ENCODE results near the gene CCN5.
A peak's percentile ranks its signal among the peaks of the same experiment; 100 is the strongest.

Gene CCN5

DNA sequence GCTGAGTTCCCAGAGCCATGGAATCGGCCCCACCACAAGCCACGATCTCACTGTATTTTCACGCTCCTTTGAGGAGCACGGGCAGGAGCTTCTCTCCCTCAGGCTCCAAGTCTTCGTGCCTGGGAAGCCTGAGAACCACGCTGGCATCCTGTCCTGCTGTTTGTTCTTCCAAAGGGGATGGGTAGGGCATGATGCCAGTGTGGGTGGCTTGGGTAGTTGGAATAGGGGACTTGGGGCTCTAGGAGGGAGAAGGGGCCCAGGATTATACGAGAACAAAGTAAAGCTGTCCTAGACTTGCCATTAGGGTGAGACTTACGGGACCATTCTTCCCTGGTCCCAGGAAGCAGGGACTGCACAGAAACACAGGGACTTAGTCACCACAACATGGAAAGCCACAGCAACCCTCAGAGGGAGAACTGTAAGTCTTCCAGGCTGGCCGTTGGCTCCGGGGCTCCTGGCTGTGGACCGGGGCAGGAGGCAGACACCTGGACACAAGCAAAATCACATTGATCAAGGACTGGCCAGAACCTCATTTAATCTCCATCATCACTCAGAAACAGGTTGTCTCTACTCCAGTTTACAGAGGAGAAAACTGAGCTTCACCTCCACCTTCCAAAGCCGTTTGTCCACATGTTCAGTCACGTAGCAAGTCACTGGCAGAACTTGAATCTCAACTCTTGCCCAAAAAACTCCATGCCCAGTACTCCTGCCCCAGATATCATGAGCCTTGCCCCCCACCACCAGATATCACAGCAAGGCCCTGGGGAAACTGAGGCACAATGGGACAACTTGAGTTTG, 1.3 kb downstream of the CCN5 start:
- FAIRE-seq, result no peak

GRCh38 chr20:44717986-44718385, 2.8 kb downstream of the CCN5 start:
- FAIRE-seq, result no peak

DNA sequence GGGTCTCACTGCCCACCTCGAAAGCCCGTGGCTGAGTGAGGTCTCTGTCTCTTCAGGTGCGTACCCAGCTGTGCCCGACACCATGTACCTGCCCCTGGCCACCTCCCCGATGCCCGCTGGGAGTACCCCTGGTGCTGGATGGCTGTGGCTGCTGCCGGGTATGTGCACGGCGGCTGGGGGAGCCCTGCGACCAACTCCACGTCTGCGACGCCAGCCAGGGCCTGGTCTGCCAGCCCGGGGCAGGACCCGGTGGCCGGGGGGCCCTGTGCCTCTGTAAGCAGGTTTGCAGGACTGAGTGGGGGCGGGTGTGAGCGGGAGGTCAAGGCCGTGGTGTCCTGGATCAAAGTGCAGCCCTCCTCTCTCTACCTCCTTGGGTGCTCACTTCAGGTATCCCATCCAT, 4.7 kb downstream of the CCN5 start:
- FAIRE-seq, result no peak

- no peak for FAIRE-seq
These were observed 5.4 kb downstream of the CCN5 start for GRCh38 chr20:44720621-44720996.

DNA sequence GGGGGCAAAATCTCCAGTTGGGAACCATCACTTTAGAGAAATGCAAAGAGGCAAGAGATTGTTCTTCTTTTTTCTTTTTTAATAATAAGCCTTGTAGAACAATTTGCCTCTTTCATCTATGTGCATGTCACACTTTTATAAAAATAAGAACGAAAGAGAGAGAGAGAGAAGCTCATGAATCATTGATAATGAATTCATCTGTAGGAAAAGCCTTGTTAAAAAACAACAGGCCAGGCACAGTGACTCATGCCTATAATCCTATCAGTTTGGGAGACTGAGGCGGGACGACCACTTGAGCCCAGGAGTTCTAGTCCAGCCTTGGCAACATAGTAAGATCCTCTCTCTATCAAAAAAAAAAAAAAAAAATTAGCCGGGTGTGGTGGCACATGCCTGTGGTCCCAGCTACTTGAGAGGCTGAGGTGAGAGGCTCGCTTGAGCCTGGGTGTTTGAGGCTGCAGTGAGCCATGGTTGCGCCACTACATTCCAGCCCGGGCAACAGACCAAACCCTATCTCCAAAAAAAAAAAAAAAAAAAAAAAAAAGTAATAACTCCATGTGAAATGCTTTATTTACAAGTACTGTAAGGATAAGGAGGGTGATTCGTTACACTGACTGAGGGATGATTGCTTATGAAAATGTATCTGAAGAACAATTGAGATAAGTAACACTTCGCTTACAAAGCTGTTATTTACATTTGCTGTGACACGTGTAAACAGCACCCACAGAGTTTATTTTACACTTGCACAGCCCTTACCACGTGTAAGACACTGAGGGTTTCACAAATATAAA, 6.0 kb downstream of the CCN5 start:
- no peak for FAIRE-seq

GRCh38 chr20:44721785-44722054, 6.6 kb downstream of the CCN5 start:
- FAIRE-seq, result no peak

- no peak for FAIRE-seq
These were observed 7.8 kb downstream of the CCN5 start for GRCh38 chr20:44722990-44723389.

- no peak for FAIRE-seq
These were observed 8.2 kb downstream of the CCN5 start for GRCh38 chr20:44723391-44723790.

DNA sequence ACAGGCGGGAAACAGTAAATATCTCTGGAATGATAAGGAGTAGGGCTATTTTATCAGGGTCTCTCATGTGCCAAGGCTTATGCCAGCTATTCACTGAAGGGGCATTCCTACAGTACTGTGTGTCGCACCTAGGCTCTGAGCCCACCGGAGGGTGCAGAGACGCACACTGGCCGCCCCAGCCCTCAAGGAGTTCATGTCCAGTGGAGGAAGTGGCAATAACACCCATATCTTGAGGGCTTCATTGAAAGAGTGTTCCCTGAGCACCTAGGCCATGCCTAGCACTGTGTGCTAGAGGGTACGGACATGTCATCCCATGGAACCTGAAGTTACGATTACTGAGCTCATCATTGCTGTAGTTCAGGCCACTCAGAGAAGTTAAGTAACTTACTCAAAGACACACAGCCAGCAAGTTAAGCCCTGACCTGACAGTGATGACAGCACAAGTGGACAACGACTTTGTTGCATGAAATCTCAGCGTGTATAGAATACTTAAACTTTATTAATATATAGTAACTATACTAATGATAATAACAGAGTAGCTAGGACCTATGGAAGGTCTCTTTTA, 8.7 kb downstream of the CCN5 start:
- no peak for FAIRE-seq

DNA sequence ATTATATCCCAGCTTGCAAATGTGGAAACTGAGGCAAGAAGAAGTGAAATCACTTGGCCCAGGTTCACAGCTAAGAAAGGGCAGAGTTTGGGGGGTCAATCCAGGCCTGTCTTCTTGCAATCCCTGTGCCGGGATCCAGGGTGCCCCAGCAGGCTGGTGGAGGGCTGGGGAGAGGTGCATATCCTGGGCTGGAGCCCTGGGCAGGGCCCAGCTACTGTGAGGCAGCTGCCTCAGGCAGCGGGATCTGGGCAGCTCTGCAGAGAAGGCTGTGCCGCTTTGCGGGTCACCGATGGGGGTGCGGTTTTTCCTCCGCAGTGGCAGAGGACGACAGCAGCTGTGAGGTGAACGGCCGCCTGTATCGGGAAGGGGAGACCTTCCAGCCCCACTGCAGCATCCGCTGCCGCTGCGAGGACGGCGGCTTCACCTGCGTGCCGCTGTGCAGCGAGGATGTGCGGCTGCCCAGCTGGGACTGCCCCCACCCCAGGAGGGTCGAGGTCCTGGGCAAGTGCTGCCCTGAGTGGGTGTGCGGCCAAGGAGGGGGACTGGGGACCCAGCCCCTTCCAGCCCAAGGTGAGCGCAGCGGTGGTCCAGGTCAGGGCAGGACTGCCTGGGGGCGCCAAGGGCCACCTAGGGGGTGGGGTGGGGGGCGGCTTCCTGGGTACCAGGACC, 9.4 kb downstream of the CCN5 start:
- FAIRE-seq, result no peak

DNA sequence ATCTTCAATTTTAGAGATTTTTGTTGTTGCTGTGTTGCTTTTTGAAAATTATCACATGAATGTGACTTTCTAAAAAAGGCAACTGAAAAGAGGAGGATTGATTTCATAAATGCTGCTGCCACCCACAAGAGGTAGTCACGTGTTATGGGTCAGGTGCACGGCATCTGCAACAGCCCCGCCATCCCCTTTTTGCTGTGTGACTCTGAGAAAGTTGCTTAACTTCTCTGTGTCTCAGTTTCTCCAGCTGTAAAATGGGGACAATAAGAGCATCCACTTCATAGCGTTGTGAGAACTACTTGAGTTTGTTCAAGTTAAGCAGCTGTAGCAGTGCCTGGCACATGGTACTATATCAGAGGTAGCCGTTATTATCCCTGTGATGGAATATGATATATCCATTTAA, 10.7 kb downstream of the CCN5 start:
- no peak for FAIRE-seq

DNA sequence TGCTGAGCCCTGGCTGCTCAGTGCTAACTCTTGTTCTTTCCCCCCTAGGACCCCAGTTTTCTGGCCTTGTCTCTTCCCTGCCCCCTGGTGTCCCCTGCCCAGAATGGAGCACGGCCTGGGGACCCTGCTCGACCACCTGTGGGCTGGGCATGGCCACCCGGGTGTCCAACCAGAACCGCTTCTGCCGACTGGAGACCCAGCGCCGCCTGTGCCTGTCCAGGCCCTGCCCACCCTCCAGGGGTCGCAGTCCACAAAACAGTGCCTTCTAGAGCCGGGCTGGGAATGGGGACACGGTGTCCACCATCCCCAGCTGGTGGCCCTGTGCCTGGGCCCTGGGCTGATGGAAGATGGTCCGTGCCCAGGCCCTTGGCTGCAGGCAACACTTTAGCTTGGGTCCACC, 11.9 kb downstream of the CCN5 start:
- FAIRE-seq, result no peak

- FAIRE-seq, result no peak
These were observed 12.5 kb downstream of the CCN5 start for GRCh38 chr20:44727651-44728050.

GRCh38 chr20:44728801-44729443, 13.8 kb downstream of the CCN5 start:
- no peak for FAIRE-seq

DNA sequence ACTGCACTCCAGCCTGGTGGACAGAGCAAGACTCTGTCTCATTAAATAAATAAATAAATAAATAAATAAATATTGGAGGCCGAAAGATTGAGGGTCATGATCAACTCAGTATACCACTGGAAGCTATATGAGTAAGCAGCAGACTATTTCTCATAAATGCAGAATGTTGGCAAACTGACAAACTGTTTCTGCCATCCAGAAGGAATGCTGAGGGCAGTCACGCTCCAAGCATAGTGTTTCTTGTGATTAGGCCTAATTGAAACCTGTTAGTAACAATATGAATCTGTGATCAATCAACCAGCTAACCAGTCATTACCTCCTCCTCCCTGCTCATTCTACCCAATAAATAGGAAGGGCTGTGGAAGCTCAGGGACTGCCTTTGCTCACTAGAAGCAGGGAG, 15.3 kb downstream of the CCN5 start:
- no peak for FAIRE-seq

DNA sequence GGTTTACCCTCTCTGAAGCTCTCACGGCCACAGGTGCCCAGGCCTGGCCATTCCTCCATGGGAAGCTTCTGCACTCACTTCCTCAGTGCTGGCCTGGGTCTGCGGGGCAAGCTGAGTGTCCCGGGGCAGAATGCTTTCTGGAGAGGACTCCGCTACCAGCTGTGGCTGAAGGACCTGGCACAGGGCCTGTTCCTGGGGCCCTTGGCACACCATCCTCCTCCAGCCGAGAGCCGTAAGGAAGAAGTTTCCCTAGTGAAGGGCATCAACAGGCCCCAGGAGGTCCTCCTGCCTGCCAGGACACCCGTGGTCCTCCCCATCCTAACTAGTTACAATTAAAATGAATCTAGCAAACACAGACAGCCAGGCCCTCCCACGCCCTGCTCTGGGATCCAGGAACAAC, 16.5 kb downstream of the CCN5 start:
- FAIRE-seq, result no peak

- FAIRE-seq, result no peak
These were observed 17.2 kb downstream of the CCN5 start for GRCh38 chr20:44732327-44732726.

DNA sequence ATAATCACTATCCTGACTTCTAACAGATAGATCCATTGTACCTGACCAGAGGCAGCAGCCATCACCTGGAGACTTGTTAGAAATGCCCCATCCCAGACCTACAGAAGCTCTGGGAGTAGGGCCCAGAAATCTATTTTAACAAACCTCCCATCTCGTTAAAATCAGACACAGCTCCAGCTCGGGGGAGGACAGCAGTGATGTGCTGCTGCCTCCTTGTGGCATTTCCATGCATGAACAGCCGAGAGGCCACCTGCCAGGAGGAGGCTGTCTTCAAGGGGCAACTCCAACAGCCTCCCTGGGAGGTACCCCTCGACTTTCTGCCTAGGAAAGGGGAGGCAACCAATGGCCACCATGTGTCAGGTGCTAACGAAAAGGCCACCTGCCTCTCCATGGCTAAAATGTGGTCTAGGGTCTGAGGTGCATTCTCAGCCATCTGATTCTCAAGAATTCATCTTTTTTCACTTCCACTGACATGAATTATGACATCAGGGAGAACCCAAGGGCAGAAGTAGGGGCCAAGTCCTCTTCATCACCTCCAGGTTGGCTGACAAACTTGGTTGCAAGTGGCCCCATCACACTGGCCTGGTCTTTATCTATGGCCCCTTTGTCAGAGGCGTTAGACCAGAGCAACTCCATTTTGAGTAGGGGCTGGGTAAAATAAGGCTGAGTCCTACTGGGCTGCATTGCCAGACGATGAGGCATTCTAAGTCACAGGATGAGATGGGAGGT, 18.3 kb downstream of the CCN5 start:
- no peak for FAIRE-seq

DNA sequence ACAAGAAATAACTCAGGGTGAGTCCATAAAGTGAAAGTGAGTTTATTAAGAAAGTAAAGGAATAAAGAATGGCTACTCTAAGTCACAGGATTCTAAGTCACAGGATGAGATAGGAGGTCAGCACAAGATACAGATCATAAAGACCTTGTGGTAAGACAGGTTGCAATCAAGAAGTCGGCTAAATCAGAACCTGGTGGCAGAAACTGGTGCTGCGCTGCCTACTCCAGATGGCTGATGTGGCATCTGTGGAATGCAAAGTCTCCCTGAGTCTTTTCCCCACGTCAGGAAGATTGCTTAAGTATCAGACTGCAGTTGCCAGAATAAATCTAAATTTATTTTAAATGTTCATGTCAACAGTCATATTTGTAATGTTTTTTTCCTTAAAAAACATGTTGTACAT, 19.8 kb downstream of the CCN5 start:
- no peak for FAIRE-seq

DNA sequence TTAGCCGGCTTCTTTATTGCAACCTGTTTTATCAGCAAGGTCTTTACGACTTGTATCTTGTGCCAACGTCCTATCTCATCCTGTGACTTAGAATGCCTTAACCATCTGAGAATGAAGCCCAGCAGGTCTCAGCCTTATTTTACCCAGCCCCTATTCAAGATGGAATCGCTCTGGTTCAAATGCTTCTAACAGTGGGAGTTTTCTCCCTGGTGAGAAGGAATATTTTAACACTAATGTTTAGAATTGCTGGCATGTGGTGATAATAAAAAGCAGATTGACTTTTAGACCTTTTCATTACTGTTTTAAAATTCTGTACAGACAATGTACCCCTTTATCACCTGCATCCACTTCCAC, 20.6 kb downstream of the CCN5 start:
- FAIRE-seq, result no peak

DNA sequence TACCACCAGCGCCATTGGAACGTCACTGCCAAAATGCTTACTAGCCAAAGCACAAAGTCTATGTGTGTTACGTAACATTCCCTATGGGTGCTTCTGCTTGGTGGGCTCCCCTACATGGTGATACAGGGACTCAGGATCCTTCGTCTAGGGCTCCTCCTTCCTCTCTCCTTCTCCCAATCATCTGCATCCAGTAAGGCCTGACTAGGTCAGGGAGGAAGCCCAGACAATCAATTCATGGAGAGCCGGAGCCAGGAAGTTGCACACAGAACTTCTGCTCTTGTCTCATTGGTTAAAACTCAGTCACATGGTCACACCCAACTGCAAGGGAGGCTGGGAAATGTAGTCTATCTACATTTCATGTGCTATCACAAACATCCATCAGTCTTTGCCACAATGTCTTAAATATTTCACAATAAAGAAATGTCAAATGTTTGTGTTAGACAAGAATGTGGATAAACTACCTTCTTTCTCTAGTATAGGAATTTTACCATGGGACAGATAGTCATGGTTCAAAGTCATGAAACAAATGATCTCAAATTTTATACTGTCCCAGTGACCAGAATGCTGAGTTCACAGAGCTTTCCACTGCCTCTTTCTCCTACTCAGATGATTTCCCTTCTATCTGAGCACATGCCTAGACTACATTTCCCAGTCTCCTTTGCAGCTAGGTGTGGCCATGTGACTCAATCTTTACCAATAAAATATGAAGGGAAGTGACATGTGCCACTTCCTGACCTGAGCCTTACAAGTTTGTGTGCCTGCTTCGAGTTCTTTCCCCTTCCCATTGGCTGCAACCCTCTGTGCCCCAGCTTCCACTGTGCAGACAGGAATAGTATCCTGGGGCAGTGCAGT, 21.2 kb downstream of the CCN5 start:
- FAIRE-seq, result peak; percentile 82

DNA sequence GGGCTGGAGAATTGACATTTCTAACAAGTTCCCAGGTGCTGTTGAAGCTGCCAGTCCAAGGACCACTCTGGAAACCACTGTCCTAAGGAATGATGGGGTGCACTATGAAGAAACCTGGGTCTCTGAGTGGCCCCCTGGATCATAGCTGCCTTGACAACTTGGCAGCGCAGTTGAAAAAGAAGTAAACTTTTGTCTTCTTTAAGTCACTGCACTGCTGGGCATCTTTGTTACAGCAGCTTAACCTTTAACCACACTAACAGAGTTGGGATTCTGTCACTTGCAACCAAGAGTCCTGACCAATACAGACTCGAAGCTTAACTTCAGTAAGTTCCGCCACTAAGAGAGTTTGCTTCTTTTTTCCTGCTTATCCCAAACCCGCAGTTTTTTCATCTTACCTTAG, 21.9 kb downstream of the CCN5 start:
- no peak for FAIRE-seq
